EL (cell line): ENCODE measurements around the gene SPDYE16.
"Not testable (repeated sequence)": the region's sequence is repeated elsewhere in the genome, so short reads cannot be mapped to it uniquely, and the experiment has no call there.

Experiments used
- DNase-seq: peaks from one replicate; pipeline ENCODE4 v3.0.0-alpha.2; 2016

SPDYE16 gene

GRCh38 chr7:76503244-76503643 lies 39.9 kb downstream of the SPDYE16 start:
- not testable (repeated sequence) for DNase-seq

- not testable (repeated sequence) for DNase-seq
These were observed 40.3 kb downstream of the SPDYE16 start for GRCh38 chr7:76502836-76503235.

- DNase-seq = not testable (repeated sequence)
These were observed 40.9 kb downstream of the SPDYE16 start for GRCh38 chr7:76502224-76502623.

- not testable (repeated sequence) for DNase-seq
These were observed 43.2 kb downstream of the SPDYE16 start for GRCh38 chr7:76499924-76500241.

- DNase-seq = not testable (repeated sequence)
These were observed 43.7 kb downstream of the SPDYE16 start for GRCh38 chr7:76499201-76499923.

GRCh38 chr7:76498583-76499200 lies 44.4 kb downstream of the SPDYE16 start:
- not testable (repeated sequence) for DNase-seq

GRCh38 chr7:76497918-76498582 lies 45.0 kb downstream of the SPDYE16 start:
- not testable (repeated sequence) for DNase-seq

GRCh38 chr7:76495717-76496116 lies 47.4 kb downstream of the SPDYE16 start:
- DNase-seq = not testable (repeated sequence)

GRCh38 chr7:76492139-76492538 lies 51.0 kb downstream of the SPDYE16 start:
- DNase-seq = not testable (repeated sequence)

GRCh38 chr7:76487969-76488368 lies 55.1 kb downstream of the SPDYE16 start:
- not testable (repeated sequence) for DNase-seq

GRCh38 chr7:76486618-76487017 lies 56.5 kb downstream of the SPDYE16 start:
- not testable (repeated sequence) for DNase-seq

GRCh38 chr7:76485822-76486610 lies 57.1 kb downstream of the SPDYE16 start:
- DNase-seq = not testable (repeated sequence)

GRCh38 chr7:76484456-76484855 lies 58.6 kb downstream of the SPDYE16 start:
- DNase-seq = not testable (repeated sequence)

GRCh38 chr7:76483081-76483480 lies 60.0 kb downstream of the SPDYE16 start:
- not testable (repeated sequence) for DNase-seq

GRCh38 chr7:76482660-76483059 lies 60.4 kb downstream of the SPDYE16 start:
- DNase-seq = not testable (repeated sequence)
